NCI-H69 (cell line): ENCODE results near the gene CLEC9A.

Source experiments
- DNase-seq: peaks from one replicate; lab custom pipeline; 2025; lab: John Stamatoyannopoulos, UW

Gene CLEC9A

GRCh38 chr12:10110256-10110844 is 79.9 kb downstream of the CLEC9A start:
- no peak for DNase-seq

- no peak for DNase-seq
These were observed 81.0 kb downstream of the CLEC9A start for GRCh38 chr12:10111451-10111850.

GRCh38 chr12:10113075-10113474 is 82.6 kb downstream of the CLEC9A start:
- no peak for DNase-seq

GRCh38 chr12:10113920-10114319 is 83.4 kb downstream of the CLEC9A start:
- DNase-seq = no peak

- DNase-seq = no peak
These were observed 84.8 kb downstream of the CLEC9A start for GRCh38 chr12:10115311-10115710.
